Stomach (tissue), 9 donors: ENCODE results near the gene SIRT3. TPM values are rescaled to one million over a fixed set of nuclear protein-coding genes. Genes with fewer than 3 reads are reported as not detected.

Experiments
- DNase-seq, 2 donors: peaks; one replicate each; pipeline versions ENCODE4 v3.0.0 to v3.0.0-alpha.2; 2013 to 2019
- H3K27ac ChIP-seq, 5 donors: fragments of 200-600 bp in 4 of 5; sonication (generic) in 4 of 5; one replicate each; pipeline ENCODE4 v1.5.1; 2013 to 2019; ENCODE audit warnings: mild to moderate bottlenecking in 1 of 5, moderate library complexity in 1 of 5
- H3K27me3 ChIP-seq, 3 donors: fragments of 200-600 bp; sonication (generic); one replicate each; pipeline ENCODE4 v1.5.1; 2017 to 2019; ENCODE audit warnings: mixed run types in 1 of 3
- H3K36me3 ChIP-seq, 4 donors: fragments of 200-600 bp; sonication (generic); 1 replicate in 3 of 4; 2 replicates in 1 of 4; pipeline ENCODE4 v1.5.1; 2016 to 2019
- H3K4me1 ChIP-seq, 4 donors: fragments of 200-600 bp; sonication (generic); one replicate each; pipeline ENCODE4 v1.5.1; 2016 to 2019
- H3K4me3 ChIP-seq, 4 donors: fragments of 200-600 bp; sonication (generic) in 3 of 4; one replicate each; pipeline ENCODE4 v1.5.1; 2016 to 2019; ENCODE audit warnings: mild to moderate bottlenecking in 1 of 4
- H3K9me3 ChIP-seq, 4 donors: fragments of 200-600 bp; sonication (generic); one replicate each; pipeline ENCODE4 v1.5.1; 2016 to 2019
- CTCF ChIP-seq, 7 experiments: fragments of 450-650 bp in 4 of 7; fragments of 200-600 bp in 3 of 7; sonication (generic) in 3 of 7; IDR thresholded peaks; one replicate each; pipeline ENCODE4 v1.5.1; 2016 to 2019; ENCODE audit warnings: antibody characterized with exemption in 7 of 7, control low read depth in 2 of 7, mild to moderate bottlenecking in 1 of 7
- EP300 ChIP-seq: sonication (generic); formaldehyde crosslinking; IDR thresholded peaks from one replicate; pipeline ENCODE4 v1.6.1; 2017; ENCODE audit warnings: antibody characterized with exemption
- POLR2A ChIP-seq, 4 donors: fragments of 450-650 bp; IDR thresholded peaks; one replicate each; pipeline ENCODE4 v1.6.1; 2016; ENCODE audit warnings: antibody characterized with exemption in 4 of 4, control low read depth in 2 of 4, mild to moderate bottlenecking in 1 of 4, moderate library complexity in 1 of 4
- POLR2AphosphoS5 ChIP-seq, 3 donors: sonication (generic); formaldehyde crosslinking; IDR thresholded peaks; one replicate each; pipeline ENCODE4 v1.6.1; 2016; ENCODE audit warnings: antibody characterized with exemption in 3 of 3
- WGBS, 5 donors: extraction: QIAGEN DNeasy Blood & Tissue Kit in 3 of 5; methylation state at CpG; one replicate each; pipeline versions ENCODE4 v1.1.5 to v1.1.7; 2013 to 2018; 5-methylcytosine and 5-hydroxymethylcytosine counted together
- intact Hi-C: fragments of 100-400 bp; cut with DNase I; formaldehyde crosslinking; loops from one replicate; pipeline ENCODE4 v1.15.1; 2023; ENCODE audit warnings: low total_unique reads
- polyA plus RNA-seq, 3 donors: library from polyadenylated mRNA; stranded (reverse); fragments of 200-250 nt; gene quantifications; one replicate each; pipeline ENCODE4 v1.2.3, GENCODE V29; 2013
- total RNA-seq, 5 donors: library from RNA; depleted of rRNA; stranded (reverse); fragments of >200 nt; gene quantifications; one replicate each; pipeline versions ENCODE4 v1.1.0 to v1.2.3, GENCODE V29; 2014 to 2016
- donor health status: healthy with polysubstance abuse.
- donor health status: Bipolar disorder and iron deficiency.
- donor health status: healthy.

The SIRT3 gene
- total and polyA plus RNA-seq, 8 donors, result 5.4 to 63.7 (median 12.3) TPM

DNA sequence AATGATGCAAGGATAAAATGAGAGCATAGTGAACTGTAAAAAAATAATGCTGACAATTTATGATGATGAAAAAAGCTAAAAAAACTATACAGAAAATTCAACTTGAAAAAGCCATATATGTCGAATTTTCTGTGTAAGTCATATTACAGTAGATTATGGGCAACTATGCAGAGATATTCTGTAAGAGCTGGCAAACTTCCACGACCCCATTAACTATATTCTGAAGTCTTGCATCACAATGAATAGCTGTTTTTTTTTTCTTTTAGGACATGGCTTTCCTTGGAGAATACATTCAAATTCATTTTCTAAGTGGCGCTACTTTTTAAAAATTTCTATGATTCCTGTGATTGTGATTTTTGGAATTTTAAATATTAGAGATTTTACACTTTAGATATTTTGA lies 19.0 kb upstream of the SIRT3 start:
- no peak overlapping the region for H3K27ac ChIP-seq
- peaks cover 0 to 6% (median 0%) of the 10 kb centered on the region in 4 donors for H3K4me1 ChIP-seq
- H3K36me3 ChIP-seq, result peaks cover 19 to 38% (median 37%) of the 10 kb centered on the region in 4 donors
- H3K9me3 ChIP-seq, result no peaks in the 10 kb centered on the region
- TF ChIP-seq POLR2A (IDR thresholded peaks at IDR 0.05), result no peak
- TF ChIP-seq EP300, result no peak
- TF ChIP-seq CTCF (IDR thresholded peaks at IDR 0.05), result no peak
- TF ChIP-seq POLR2AphosphoS5 (IDR thresholded peaks at IDR 0.05), result no peak
- no peak for DNase-seq
- peaks cover 0 to 4% (median 3%) of the 10 kb centered on the region in 3 donors for H3K27me3 ChIP-seq
- intact Hi-C loops, result no loop called here
- no peak overlapping the region for H3K4me3 ChIP-seq
- 56 to 63% (median 62%) methylated on average over 3 of the region's 3 CpGs for WGBS, 5 donors

DNA sequence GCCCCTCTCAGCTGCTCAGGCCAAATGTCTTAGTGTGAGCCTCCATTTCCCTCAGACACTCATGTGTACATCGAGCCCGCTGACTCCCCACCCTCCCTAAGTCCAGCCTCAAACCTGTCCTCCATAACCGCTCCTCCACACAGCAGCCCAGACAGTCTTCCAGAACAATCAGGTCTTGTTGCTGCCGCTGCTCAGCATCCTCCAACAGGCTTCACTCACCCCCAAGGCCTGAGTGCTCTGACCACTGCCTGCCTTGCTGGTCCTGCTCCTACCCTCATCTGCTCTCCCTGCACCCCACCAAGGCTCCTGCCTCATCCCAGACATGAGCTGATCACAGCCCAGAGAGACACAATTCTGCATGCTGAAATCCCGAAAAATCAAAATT lies 17.7 kb upstream of the SIRT3 start:
- Histone ChIP-seq H3K36me3 (peaks cover 23 to 51% (median 50%) of the 10 kb centered on the region in 4 donors), H3K27me3 (peaks cover 0 to 4% (median 0%) of the 10 kb centered on the region in 3 donors), H3K9me3 (no peaks in the 10 kb centered on the region), H3K4me3 (no peak overlapping the region), H3K4me1 (peaks cover 0 to 6% (median 0%) of the 10 kb centered on the region in 4 donors), H3K27ac (no peak overlapping the region)
- DNase-seq, result no peak
- intact Hi-C loops, result no loop called here
- TF ChIP-seq CTCF (IDR thresholded peaks at IDR 0.05) (no peak), POLR2AphosphoS5 (IDR thresholded peaks at IDR 0.05) (no peak), POLR2A (IDR thresholded peaks at IDR 0.05) (no peak), EP300 (no peak)
- 83 to 93% (median 87%) methylated on average over 5 of the region's 5 CpGs for WGBS, 5 donors

- no peak overlapping the region for H3K27ac ChIP-seq
- no peak for TF ChIP-seq CTCF (IDR thresholded peaks at IDR 0.05)
- TF ChIP-seq EP300, result no peak
- no peak for TF ChIP-seq POLR2A (IDR thresholded peaks at IDR 0.05)
- no peak for TF ChIP-seq POLR2AphosphoS5 (IDR thresholded peaks at IDR 0.05)
- H3K4me1 ChIP-seq, result peaks cover 0 to 6% (median 0%) of the 10 kb centered on the region in 4 donors
- DNase-seq, result no peak
- 66 to 77% (median 73%) methylated on average over 13 of the region's 13 CpGs for WGBS, 5 donors
- peaks cover 0 to 4% (median 0%) of the 10 kb centered on the region in 3 donors for H3K27me3 ChIP-seq
- H3K4me3 ChIP-seq, result no peak overlapping the region
- no peaks in the 10 kb centered on the region for H3K9me3 ChIP-seq
- intact Hi-C loops, result no loop called here
- H3K36me3 ChIP-seq, result peaks cover 28 to 57% (median 56%) of the 10 kb centered on the region in 4 donors
These were observed 17.2 kb upstream of the SIRT3 start for GRCh38 chr11:253160-253885.

DNA sequence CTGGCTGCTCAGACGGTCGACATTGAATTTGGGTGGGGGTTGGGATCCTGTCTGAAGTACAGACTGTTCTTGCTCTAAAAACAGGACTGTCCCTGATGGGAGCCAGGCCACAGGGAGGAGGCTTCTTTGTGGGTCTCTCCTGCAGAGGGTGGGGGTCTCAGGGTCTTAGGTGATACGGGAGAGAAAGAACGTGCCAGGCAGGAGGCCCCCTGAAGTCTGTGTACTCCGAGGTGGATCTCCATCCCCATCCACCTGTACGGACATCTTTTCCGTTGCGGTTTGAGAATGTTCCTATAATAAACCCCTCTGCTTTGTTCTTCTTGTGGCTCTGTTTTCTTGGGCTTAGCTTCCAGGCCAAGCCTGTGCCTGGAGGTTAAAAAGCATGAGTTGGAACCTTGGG lies 16.5 kb upstream of the SIRT3 start:
- no peaks in the 10 kb centered on the region for H3K27me3 ChIP-seq
- H3K36me3 ChIP-seq, result peaks cover 35 to 63% (median 62%) of the 10 kb centered on the region in 4 donors
- H3K27ac ChIP-seq, result no peak overlapping the region
- no peak for DNase-seq
- WGBS, 5 donors, result 85 to 95% (median 92%) methylated on average over 8 of the region's 8 CpGs
- H3K4me1 ChIP-seq, result peaks cover 0 to 6% (median 0%) of the 10 kb centered on the region in 4 donors
- TF ChIP-seq CTCF (IDR thresholded peaks at IDR 0.05) (no peak), POLR2AphosphoS5 (IDR thresholded peaks at IDR 0.05) (no peak), POLR2A (IDR thresholded peaks at IDR 0.05) (no peak), EP300 (no peak)
- H3K4me3 ChIP-seq, result no peak overlapping the region
- intact Hi-C loops, result no loop called here
- no peaks in the 10 kb centered on the region for H3K9me3 ChIP-seq
